Smooth muscle cell (in vitro differentiated cells): ENCODE data around the gene HAUS6. TPM values are rescaled to one million over a fixed set of nuclear protein-coding genes. Genes with fewer than 3 reads are reported as not detected.

ENCODE experiments used
- DNase-seq: peaks from one replicate; lab custom pipeline; 2025; ENCODE audit not compliant: unreplicated experiment; lab: John Stamatoyannopoulos, UW
- H2AFZ ChIP-seq: fragments of 200-600 bp; sonication (generic); 2 replicates; pipeline ENCODE4 v1.6.0; 2016; ENCODE audit warnings: antibody characterized with exemption, low read depth, mild to moderate bottlenecking
- H3F3A ChIP-seq: fragments of 200-600 bp; sonication (generic); 2 replicates; pipeline ENCODE4 v1.6.0; 2017; ENCODE audit warnings: antibody characterized with exemption, low read depth
- H3K27ac ChIP-seq: fragments of 200-600 bp; sonication (generic); 2 replicates; pipeline ENCODE4 v1.5.1; 2016; ENCODE audit warnings: low read depth, mild to moderate bottlenecking
- H3K27me3 ChIP-seq: fragments of 200-600 bp; sonication (generic); 2 replicates; pipeline ENCODE4 v1.6.1; 2016; ENCODE audit warnings: low read depth, mild to moderate bottlenecking
- H3K36me3 ChIP-seq: fragments of 200-600 bp; sonication (generic); 2 replicates; pipeline ENCODE4 v1.5.1; 2016; ENCODE audit warnings: low read depth
- H3K4me1 ChIP-seq: fragments of 200-600 bp; sonication (generic); 2 replicates; pipeline ENCODE4 v1.5.1; 2016; ENCODE audit warnings: low read depth
- H3K4me2 ChIP-seq: fragments of 200-600 bp; sonication (generic); 2 replicates; pipeline ENCODE4 v1.6.0; 2016; ENCODE audit warnings: mild to moderate bottlenecking
- H3K4me3 ChIP-seq: fragments of 200-600 bp; sonication (generic); 2 replicates; pipeline ENCODE4 v1.5.1; 2016; ENCODE audit warnings: mild to moderate bottlenecking
- H3K79me2 ChIP-seq: fragments of 200-600 bp; sonication (generic); 2 replicates; pipeline ENCODE4 v1.6.0; 2016; ENCODE audit warnings: low read depth, mild to moderate bottlenecking
- H3K9ac ChIP-seq: fragments of 200-600 bp; sonication (generic); 2 replicates; pipeline ENCODE4 v1.6.0; 2016; ENCODE audit warnings: low read depth
- H3K9me3 ChIP-seq: fragments of 200-600 bp; sonication (generic); replicated peaks from 2 replicates; pipeline ENCODE4 v1.5.1; 2016; ENCODE audit warnings: low read depth
- H4K20me1 ChIP-seq: fragments of 200-600 bp; sonication (generic); 2 replicates; pipeline ENCODE4 v1.6.0; 2016; ENCODE audit warnings: low read depth
- WGBS: methylation state at CpG from one replicate; pipeline ENCODE4 v1.1.7; 2016; ENCODE audit warnings: low lambda C conversion rate; 5-methylcytosine and 5-hydroxymethylcytosine counted together
- polyA plus RNA-seq: library from polyadenylated mRNA; unstranded; fragments of >200 nt; fragmentation: Nextera tagmentation; extraction: Ambion mirVana; gene quantifications from 2 replicates; pipeline ENCODE4 v1.2.1, GENCODE V29; 2016
- total RNA-seq: library from RNA; depleted of rRNA; stranded (reverse); fragments of >200 nt; gene quantifications from 2 replicates; pipeline ENCODE4 v1.2.3, GENCODE V29; 2014
- TF ChIP-seq, protein P1 (sequence below): fragments of 200-600 bp; sonication (generic); IDR thresholded peaks from 2 replicates; pipeline ENCODE4 v1.5.1; 2017; ENCODE audit warnings: borderline replicate concordance, mild to moderate bottlenecking, antibody characterized with exemption; ENCODE audit not compliant: insufficient read depth, poor library complexity, severe bottlenecking

The HAUS6 gene
- total and polyA plus RNA-seq, 2 experiments from 2014 or later: 4.3 to 13.1 TPM

- H3K4me3 ChIP-seq: peak overlapping the region; percentile 84
- H3K9me3 ChIP-seq: no peaks in the 10 kb centered on the region
- peak overlapping the region; percentile 36 for H3K4me2 ChIP-seq
- H3K9ac ChIP-seq: no peak overlapping the region
- H3K79me2 ChIP-seq: no peaks in the 10 kb centered on the region
- no peaks in the 10 kb centered on the region for H3K27me3 ChIP-seq
- peaks cover 10% of the 10 kb centered on the region for H3F3A ChIP-seq
- no peak for DNase-seq
- no peak overlapping the region for H2AFZ ChIP-seq
- peaks cover 15% of the 10 kb centered on the region for H3K4me1 ChIP-seq
- no peaks in the 10 kb centered on the region for H4K20me1 ChIP-seq
- peaks cover 13% of the 10 kb centered on the region for H3K36me3 ChIP-seq
- TF ChIP-seq, protein P1, sequence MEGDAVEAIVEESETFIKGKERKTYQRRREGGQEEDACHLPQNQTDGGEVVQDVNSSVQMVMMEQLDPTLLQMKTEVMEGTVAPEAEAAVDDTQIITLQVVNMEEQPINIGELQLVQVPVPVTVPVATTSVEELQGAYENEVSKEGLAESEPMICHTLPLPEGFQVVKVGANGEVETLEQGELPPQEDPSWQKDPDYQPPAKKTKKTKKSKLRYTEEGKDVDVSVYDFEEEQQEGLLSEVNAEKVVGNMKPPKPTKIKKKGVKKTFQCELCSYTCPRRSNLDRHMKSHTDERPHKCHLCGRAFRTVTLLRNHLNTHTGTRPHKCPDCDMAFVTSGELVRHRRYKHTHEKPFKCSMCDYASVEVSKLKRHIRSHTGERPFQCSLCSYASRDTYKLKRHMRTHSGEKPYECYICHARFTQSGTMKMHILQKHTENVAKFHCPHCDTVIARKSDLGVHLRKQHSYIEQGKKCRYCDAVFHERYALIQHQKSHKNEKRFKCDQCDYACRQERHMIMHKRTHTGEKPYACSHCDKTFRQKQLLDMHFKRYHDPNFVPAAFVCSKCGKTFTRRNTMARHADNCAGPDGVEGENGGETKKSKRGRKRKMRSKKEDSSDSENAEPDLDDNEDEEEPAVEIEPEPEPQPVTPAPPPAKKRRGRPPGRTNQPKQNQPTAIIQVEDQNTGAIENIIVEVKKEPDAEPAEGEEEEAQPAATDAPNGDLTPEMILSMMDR: no peak
- peak overlapping the region; percentile 21 for H3K27ac ChIP-seq
Measured at GRCh38 chr9:19124430-19124793, 21.7 kb upstream of the HAUS6 start.

DNA sequence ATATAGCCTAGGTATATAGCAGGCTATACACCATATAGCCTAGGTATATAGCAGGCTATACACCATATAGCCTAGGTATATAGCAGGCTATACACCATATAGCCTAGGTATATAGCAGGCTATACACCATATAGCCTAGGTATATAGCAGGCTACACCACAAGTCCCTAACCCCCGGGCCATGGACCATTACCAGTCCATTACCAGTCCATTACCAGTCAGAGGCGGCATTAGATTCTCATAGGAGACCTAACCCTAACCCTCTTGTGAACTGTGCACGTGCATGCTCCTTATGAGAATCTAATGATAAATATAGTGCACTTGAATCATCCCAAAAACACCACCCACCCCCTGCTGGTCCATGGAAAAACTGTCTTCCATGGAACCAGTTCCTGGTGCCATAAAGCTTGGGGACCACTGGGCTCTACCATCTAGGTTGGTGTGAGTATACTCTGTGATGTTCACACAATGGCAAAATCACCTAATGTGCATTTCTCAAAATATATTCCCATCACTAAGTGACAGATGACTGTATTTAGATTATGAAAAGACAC is 19.9 kb upstream of the HAUS6 start:
- peaks cover 20% of the 10 kb centered on the region for H3K36me3 ChIP-seq

GRCh38 chr9:19120877-19121276 is 18.2 kb upstream of the HAUS6 start:
- peaks cover 6% of the 10 kb centered on the region for H3F3A ChIP-seq
- H3K27ac ChIP-seq: no peak overlapping the region
- H3K9ac ChIP-seq: no peak overlapping the region
- peaks cover 10% of the 10 kb centered on the region for H3K4me1 ChIP-seq
- H3K4me2 ChIP-seq: no peak overlapping the region
- H3K9me3 ChIP-seq: no peaks in the 10 kb centered on the region
- H3K79me2 ChIP-seq: no peaks in the 10 kb centered on the region
- no peaks in the 10 kb centered on the region for H3K27me3 ChIP-seq
- no peak overlapping the region for H3K4me3 ChIP-seq
- H4K20me1 ChIP-seq: no peaks in the 10 kb centered on the region
- no peak overlapping the region for H2AFZ ChIP-seq
- peaks cover 20% of the 10 kb centered on the region for H3K36me3 ChIP-seq
- TF ChIP-seq, protein P1: no peak
- WGBS: over 99% methylated on average over 6 of the region's 6 CpGs
- DNase-seq: no peak

More for the DNA sequence above, 19.9 kb upstream of the HAUS6 start:
- Histone ChIP-seq H3K9me3 (no peaks in the 10 kb centered on the region), H4K20me1 (no peaks in the 10 kb centered on the region), H3K4me1 (peaks cover 10% of the 10 kb centered on the region), H2AFZ (no peak overlapping the region), H3K4me2 (no peak overlapping the region), H3K27ac (no peak overlapping the region), H3K79me2 (no peaks in the 10 kb centered on the region), H3K27me3 (no peaks in the 10 kb centered on the region), H3F3A (peaks cover 14% of the 10 kb centered on the region), H3K4me3 (no peak overlapping the region), H3K9ac (no peak overlapping the region)
- TF ChIP-seq, protein P1: no peak
- WGBS: 94% methylated on average over 3 of the region's 3 CpGs
- DNase-seq: no peak

DNA sequence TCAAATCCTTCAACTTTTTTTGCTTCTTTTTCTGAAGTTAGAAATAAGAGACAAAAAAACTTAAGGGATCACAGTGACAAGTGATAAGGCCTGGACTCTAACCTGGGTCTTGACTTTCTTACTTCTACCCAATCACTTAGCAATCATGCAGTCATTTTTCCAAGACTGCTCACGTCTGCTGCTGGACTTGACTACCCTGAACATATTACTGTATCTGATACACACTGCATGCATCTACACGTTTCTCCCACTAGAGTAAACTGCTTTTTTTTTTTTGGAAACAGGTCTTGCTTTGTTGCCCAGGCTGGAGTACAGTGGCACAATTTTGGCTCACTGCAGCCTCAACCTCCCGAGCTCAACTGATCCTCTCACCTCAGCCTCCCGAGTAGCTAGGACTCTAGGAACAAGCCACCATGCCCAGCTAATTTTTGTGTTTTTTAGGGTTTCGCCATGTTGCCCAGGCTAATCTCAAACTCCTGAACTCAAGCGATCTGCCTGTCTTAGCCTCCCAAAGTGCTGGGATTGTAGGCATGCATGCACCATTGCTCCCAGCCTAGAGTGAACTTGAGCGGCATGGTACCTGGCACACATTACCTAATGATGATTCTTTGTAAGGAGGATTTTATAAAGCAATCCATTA is 17.2 kb upstream of the HAUS6 start:
- Histone ChIP-seq H3K27me3 (no peaks in the 10 kb centered on the region), H3K36me3 (peaks cover 20% of the 10 kb centered on the region), H4K20me1 (no peaks in the 10 kb centered on the region), H3K79me2 (no peaks in the 10 kb centered on the region), H2AFZ (no peak overlapping the region), H3K4me1 (peaks cover 5% of the 10 kb centered on the region), H3K9ac (no peak overlapping the region), H3K4me2 (no peak overlapping the region), H3K27ac (no peak overlapping the region), H3F3A (peaks cover 7% of the 10 kb centered on the region), H3K4me3 (no peak overlapping the region), H3K9me3 (no peaks in the 10 kb centered on the region)
- TF ChIP-seq, protein P1: no peak
- DNase-seq: no peak
- 97% methylated on average over 7 of the region's 7 CpGs for WGBS
